GM10248 (cell line): ENCODE data around the gene SCGB3A2.

ENCODE experiments used
- CTCF ChIA-PET: fragments of 300-600 bp; sonication (Branson Sonifier 250); formaldehyde crosslinking; extraction: SDS; loops from one replicate; lab custom pipeline; 2021; ENCODE audit warnings: antibody characterized with exemption; lab: Yijun Ruan, JAX
- POLR2A ChIA-PET: fragments of 350-650 bp; sonication (Branson Sonifier 250); formaldehyde crosslinking; extraction: SDS; loops from one replicate; lab custom pipeline; 2020; ENCODE audit warnings: antibody characterized with exemption; lab: Yijun Ruan, JAX
- DNase-seq: peaks from one replicate; pipeline ENCODE4 v3.0.0; 2012; ENCODE audit errors: extremely low spot score
- CTCF ChIP-seq: IDR thresholded peaks from 2 replicates; pipeline ENCODE4 v1.5.1; 2012; ENCODE audit warnings: mild to moderate bottlenecking, low read depth; ENCODE audit errors: extremely low read depth, missing control alignments, control extremely low read depth

SCGB3A2 gene

GRCh38 chr5:147878066-147878759 is at the start of gene SCGB3A2:
Gene SCGB3A2 (plus strand): TSS chr5:147878711. CDS start chr5:147878804, 93 bp downstream.
- CTCF ChIA-PET = interaction anchor here (0.7 to 0.8 kb wide), 2 partner anchors 9 to 20 kb away, joined by 3 read pairs; no protein-coding TSS in a partner anchor
- TF ChIP-seq CTCF = no peak
- POLR2A ChIA-PET = no interaction called here
- no peak for DNase-seq

- no peak for DNase-seq
- CTCF ChIA-PET = interaction anchor here (1.1 to 2.2 kb wide), 3 partner anchors 27 to 903 kb away, joined by 3 to 9 read pairs (median 3); no protein-coding TSS in a partner anchor
- no peak for TF ChIP-seq CTCF
Observed at GRCh38 chr5:147830035-147830434, 48.5 kb upstream of the SCGB3A2 start.

GRCh38 chr5:147831465-147831864 is 47.0 kb upstream of the SCGB3A2 start, which contains the start of gene SPINK1:
Gene SPINK1 (minus strand): TSS chr5:147831671. CDS start chr5:147831577, 94 bp downstream.
- POLR2A ChIA-PET = no interaction called here
- CTCF ChIA-PET = interaction anchor here (2.2 to 2.8 kb wide), 2 partner anchors 9 to 13 kb away, joined by 7 to 13 read pairs; no protein-coding TSS in a partner anchor
- no peak for DNase-seq
- TF ChIP-seq CTCF = no peak

More at GRCh38 chr5:147830035-147830434, 48.5 kb upstream of the SCGB3A2 start:
- POLR2A ChIA-PET = no interaction called here

- no peak for TF ChIP-seq CTCF
- ChIA-PET CTCF (interaction anchor here (1.1 to 2.8 kb wide), 4 partner anchors 10 to 28 kb away, joined by 3 to 13 read pairs (median 5); no protein-coding TSS in a partner anchor), POLR2A (no interaction called here)
- DNase-seq = no peak
Observed at GRCh38 chr5:147832541-147832940, 46.0 kb upstream of the SCGB3A2 start.

- ChIA-PET POLR2A (no interaction called here), CTCF (interaction anchor here (1.0 kb wide), 1 partner anchor 104 kb away, joined by 3 read pairs; no protein-coding TSS in a partner anchor)
- TF ChIP-seq CTCF = no peak
- DNase-seq = no peak
Observed at GRCh38 chr5:147835386-147835798, 43.1 kb upstream of the SCGB3A2 start.

- TF ChIP-seq CTCF = no peak
- ChIA-PET CTCF (interaction anchor here (2.1 kb wide), 1 partner anchor 14 kb away, joined by 6 read pairs; no protein-coding TSS in a partner anchor), POLR2A (no interaction called here)
- no peak for DNase-seq
Observed at GRCh38 chr5:147836439-147836838, 42.1 kb upstream of the SCGB3A2 start.
